NCI-H1048 (cell line): ENCODE results near the gene ADGRL3.
"Not testable (repeated sequence)": the region's sequence is repeated elsewhere in the genome, so short reads cannot be mapped to it uniquely, and the experiment has no call there.

ENCODE experiments used
- DNase-seq: peaks from one replicate; lab custom pipeline; 2025; lab: John Stamatoyannopoulos, UW

ADGRL3 gene

DNA sequence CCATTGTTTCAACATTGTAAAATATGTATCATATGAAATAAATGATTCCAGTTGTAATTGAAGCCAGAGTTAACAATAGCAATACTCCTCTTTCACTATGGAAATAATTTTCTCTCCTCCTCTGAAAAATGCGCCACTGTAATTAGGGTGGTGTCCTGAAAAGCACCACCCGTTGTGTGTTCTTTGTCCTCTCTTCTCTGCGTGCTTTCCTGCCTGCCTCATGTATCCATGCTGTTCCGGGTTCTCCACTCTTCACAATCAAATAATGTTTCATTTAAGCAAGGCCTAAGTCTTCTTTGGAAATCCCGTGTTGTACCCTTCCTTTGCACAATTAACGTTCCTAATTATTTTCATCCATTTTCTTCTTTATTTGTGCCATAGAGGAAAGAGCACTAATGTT, 293.3 kb downstream of the ADGRL3 start:
- no peak for DNase-seq

GRCh38 chr4:61500883-61501282, 300.8 kb downstream of the ADGRL3 start:
- DNase-seq: no peak

- DNase-seq: no peak
These were observed 301.7 kb downstream of the ADGRL3 start for GRCh38 chr4:61501812-61502211.

- no peak for DNase-seq
These were observed 305.9 kb downstream of the ADGRL3 start for GRCh38 chr4:61505773-61506685.

GRCh38 chr4:61507091-61507490, 307.0 kb downstream of the ADGRL3 start:
- no peak for DNase-seq

DNA sequence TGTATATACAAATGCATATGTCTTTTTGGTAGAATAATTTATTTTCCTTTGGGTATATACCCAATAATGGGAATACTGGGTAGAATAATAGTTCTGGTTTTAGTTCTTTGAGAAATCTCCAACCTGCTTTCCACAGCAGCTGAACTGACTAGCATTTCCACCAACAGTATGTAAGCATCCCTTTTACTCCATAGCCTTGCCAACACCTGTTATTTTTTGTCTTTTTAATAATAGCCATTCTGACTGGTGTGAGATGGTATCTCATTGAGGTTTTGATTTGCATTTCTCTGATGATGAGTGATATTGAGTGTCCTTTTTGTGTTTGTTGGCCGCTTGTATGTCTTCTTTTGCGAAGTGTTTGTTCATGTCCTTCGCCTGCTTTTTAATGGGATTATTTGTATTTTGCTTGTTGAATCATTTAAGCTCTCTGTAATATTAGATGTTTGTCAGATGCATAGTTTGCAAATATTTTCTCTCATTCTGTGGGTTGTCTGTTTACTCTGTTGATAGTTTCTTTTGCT, 309.7 kb downstream of the ADGRL3 start:
- not testable (repeated sequence) for DNase-seq

GRCh38 chr4:61511716-61512488, 311.8 kb downstream of the ADGRL3 start:
- no peak for DNase-seq

DNA sequence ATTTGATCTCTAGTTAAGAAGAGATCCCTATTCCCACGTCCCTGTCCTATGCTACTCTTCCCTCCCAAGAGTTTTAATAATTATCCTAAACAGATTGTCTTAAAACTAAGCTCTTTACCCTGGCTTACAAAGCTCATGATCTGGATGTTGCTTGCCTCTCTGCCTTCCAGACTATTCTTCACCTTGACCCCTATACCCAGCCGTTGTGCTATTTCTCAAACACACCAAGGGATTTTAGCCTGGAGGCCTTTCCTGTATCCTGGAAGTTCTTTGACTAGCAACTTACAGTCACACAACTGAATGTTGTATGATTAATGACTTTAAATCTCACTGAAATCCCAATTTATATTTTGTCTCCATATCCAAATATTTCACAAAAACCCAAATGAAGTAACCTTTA, 314.9 kb downstream of the ADGRL3 start:
- DNase-seq: no peak

- DNase-seq: no peak
These were observed 317.0 kb downstream of the ADGRL3 start for GRCh38 chr4:61517144-61517543.

DNA sequence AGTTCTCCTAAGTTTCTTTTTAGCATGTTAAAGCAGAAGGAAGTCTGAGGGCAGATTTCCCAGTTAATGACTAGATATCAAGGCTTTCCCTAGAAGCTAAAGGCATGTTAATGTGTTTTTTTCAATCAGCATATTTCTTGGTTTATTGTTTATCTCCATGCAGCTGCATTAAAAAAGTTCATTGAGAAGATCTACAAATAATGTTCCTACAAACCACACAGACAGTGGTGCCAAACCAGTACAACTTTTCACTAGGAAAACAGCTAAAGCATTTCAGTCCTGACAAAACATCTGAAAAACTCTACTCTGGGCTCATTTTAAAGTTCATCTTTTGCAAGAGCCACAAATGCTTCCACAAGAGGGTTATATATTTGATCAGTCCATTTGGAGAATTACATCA, 320.0 kb downstream of the ADGRL3 start:
- no peak for DNase-seq

- no peak for DNase-seq
These were observed 320.6 kb downstream of the ADGRL3 start for GRCh38 chr4:61520681-61521160.

DNA sequence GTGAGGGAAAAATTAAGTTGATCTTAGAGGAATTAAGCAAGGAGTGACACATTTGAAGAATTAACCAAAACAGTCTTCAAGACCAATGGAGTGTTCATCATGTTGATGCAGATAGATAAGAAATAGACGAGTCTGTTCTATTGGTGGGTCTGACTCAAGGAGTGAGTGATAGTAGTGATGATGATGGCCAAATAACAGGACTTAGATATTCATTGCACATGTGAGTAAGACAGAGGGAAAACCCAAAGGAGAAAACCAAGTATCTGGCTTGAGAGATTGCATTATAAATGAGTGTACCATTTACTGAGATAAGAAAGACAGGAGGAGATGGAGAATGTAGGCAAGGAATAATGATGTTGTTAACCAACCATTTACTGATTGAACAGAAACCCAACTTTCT, 321.3 kb downstream of the ADGRL3 start:
- DNase-seq: no peak

- no peak for DNase-seq
These were observed 322.2 kb downstream of the ADGRL3 start for GRCh38 chr4:61522312-61522711.

GRCh38 chr4:61527888-61528287, 327.8 kb downstream of the ADGRL3 start:
- no peak for DNase-seq

DNA sequence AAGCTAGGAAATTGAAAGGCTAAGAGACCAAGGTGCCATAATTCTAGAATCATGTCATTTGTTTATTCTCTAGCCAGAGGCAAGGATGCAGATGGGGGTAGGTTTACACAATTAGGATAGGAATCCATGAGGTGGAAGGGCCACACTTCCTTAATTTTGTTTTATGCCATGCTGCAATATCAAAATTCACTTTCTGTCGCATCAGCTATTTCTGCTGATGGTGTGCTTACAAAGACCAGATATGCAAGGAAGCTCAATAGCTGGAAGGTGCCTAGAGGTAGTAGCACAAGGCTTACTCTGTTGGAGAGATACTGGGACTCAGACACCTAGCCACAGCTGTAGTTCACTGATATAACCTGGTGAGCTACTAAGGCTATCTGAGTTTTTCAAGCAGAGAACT, 328.5 kb downstream of the ADGRL3 start:
- no peak for DNase-seq

- DNase-seq: no peak
These were observed 331.1 kb downstream of the ADGRL3 start for GRCh38 chr4:61531188-61531587.

DNA sequence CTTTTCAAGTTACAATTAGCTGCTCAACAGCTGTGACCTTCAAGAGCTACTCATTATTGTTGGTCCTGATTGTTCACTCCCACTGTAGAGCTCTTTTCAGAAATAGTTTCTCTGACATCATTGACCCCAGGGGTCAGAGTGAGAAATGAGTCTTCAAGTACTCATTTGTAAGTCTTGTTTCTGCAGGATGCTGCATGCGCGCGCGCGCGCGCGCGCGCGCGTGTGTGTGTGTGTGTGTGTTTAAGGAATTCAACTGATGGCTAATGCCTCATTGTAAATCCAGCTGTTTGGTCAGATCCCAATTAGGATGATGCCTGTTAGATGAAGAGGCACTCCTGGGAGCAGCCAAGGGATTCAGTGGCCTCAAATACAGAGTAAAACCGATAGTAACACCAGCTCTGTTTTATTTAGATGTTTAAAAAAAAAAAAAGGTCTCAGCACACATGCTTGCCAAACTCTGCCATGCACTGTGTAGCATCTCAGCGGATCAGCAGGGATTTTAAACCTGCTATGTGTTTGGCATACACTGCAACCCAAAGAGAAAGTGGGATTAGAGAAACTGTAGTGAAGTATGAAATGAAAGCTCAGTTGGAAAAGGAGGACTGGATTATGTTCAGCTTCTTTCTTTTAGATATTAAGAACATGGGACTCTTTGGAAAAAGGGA, 332.3 kb downstream of the ADGRL3 start:
- no peak for DNase-seq

- no peak for DNase-seq
These were observed 333.0 kb downstream of the ADGRL3 start for GRCh38 chr4:61533140-61533539.

- DNase-seq: no peak
These were observed 340.8 kb downstream of the ADGRL3 start for GRCh38 chr4:61540944-61541343.

DNA sequence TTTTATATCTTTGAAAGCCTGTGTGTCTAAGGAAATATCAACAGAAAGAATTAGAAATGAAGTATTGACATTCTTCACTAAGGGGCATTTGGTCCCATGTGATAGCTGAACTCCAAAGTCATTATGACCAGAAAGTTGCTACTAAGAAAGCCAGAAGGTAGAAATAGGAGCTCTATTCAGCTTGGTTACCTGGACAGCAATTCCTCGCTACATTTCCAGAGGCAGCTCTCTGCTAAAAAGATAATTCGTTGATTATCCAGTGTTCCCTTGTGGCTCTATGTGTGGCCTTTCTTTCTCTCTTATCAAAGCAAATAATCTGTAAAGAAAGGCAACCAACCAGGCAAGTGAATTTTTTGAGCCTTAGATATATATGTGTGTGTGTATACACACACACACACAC, 341.3 kb downstream of the ADGRL3 start:
- no peak for DNase-seq

DNA sequence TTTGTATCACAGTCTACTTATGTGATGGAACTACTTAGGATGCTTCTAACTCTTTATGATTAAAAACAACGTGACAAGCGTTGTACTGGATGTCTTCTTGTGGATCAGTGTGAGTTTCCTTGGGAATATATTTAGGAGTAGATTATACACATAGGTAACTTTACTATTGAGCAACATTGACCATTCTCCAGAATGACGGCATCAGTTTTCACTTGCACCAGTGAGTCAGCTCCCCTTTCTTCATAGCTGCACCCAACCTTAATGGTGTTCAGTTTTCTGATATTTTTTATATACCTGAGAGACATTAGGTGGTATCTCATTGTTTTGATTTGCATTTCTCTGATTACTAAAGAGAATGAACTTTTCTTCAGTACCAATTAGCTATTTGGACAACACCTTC, 343.9 kb downstream of the ADGRL3 start:
- no peak for DNase-seq

DNA sequence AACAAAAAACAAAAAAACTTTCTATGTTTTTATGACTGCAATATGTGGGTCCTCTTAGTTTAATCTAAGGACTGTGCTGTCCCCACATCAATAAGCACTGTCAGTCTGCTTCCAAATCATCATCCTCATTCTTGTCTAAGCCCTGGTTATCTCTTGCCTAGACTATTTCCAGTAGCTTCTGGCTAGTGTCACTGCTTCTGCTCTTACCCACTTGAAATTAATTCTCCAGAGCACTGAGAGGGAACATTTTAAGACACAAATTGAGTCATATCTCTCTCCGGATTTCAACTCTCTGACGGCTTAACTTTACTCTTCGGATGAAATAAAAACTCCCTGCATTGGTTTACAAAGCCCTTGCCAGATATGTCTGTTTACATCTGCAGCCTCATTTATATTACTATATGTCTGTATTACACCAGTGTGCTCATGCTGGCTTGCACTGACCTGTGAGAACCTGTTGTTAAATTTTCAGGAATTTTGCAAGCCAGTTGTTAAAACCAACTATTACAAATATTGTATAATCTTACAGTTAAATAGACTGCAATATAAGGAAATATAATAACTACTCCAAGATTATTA, 345.9 kb downstream of the ADGRL3 start:
- no peak for DNase-seq
